Stimulated activated CD8-positive, alpha-beta memory T cell treated with anti-CD3 and anti-CD28 coated beads, Interleukin-2, amount 100 ng/mL, for 48 hours (primary cell): Measurements from ENCODE around the gene SARDH.
"Not testable (repeated sequence)": the region's sequence is repeated elsewhere in the genome, so short reads cannot be mapped to it uniquely, and the experiment has no call there.

Experiments used
- DNase-seq, 2 donors: peaks; one replicate each; pipeline ENCODE4 v3.0.0-alpha.2; 2020; ENCODE audit warnings: low read depth in 2 of 2

SARDH gene

GRCh38 chr9:133685653-133686609 is 52.2 kb downstream of the SARDH start:
- no peak for DNase-seq

GRCh38 chr9:133684936-133685361 is 53.2 kb downstream of the SARDH start:
- DNase-seq = no peak

GRCh38 chr9:133684121-133684935 is 53.8 kb downstream of the SARDH start:
- DNase-seq = no peak

GRCh38 chr9:133683586-133684120 is 54.5 kb downstream of the SARDH start:
- peak in 1 of 2 donors; percentile 48 for DNase-seq

GRCh38 chr9:133682818-133683585 is 55.1 kb downstream of the SARDH start:
- no peak for DNase-seq

GRCh38 chr9:133681658-133682306 is 56.4 kb downstream of the SARDH start:
- no peak for DNase-seq

- no peak for DNase-seq
Measured at GRCh38 chr9:133680976-133681657, 57.0 kb downstream of the SARDH start.

- no peak for DNase-seq
Measured at GRCh38 chr9:133680250-133680975, 57.7 kb downstream of the SARDH start.

- DNase-seq = no peak
Measured at GRCh38 chr9:133679466-133680061, 58.6 kb downstream of the SARDH start.

GRCh38 chr9:133679056-133679455 is 59.1 kb downstream of the SARDH start:
- no peak for DNase-seq

- DNase-seq = no peak
Measured at GRCh38 chr9:133677126-133678010, 60.8 kb downstream of the SARDH start.

- DNase-seq = no peak
Measured at GRCh38 chr9:133676450-133676849, 61.7 kb downstream of the SARDH start.

GRCh38 chr9:133675796-133676195 is 62.4 kb downstream of the SARDH start:
- not testable (repeated sequence) for DNase-seq

GRCh38 chr9:133674091-133674490 is 64.1 kb downstream of the SARDH start:
- no peak for DNase-seq

GRCh38 chr9:133673258-133673655 is 64.9 kb downstream of the SARDH start:
- DNase-seq = no peak

- DNase-seq = no peak
Measured at GRCh38 chr9:133672503-133673257, 65.5 kb downstream of the SARDH start.

- DNase-seq = no peak
Measured at GRCh38 chr9:133671371-133671770, 66.8 kb downstream of the SARDH start.

- DNase-seq = no peak
Measured at GRCh38 chr9:133670466-133670865, 67.7 kb downstream of the SARDH start.
